Activated CD8-positive, alpha-beta T cell treated with anti-CD3 and anti-CD28 coated beads for 36 hours (primary cell): ENCODE data around the gene MYO1D. TPM values are rescaled to one million over a fixed set of nuclear protein-coding genes. Genes with fewer than 3 reads are reported as not detected.

ENCODE experiments used
- ATAC-seq: fragments of 200-7000 bp; cut with Tn5 transposase; one replicate; pipeline ENCODE4 v1.10.0; 2021; ENCODE audit warnings: mild to moderate bottlenecking, moderate library complexity
- CTCF ChIA-PET: fragments of 350-600 bp; sonication (Branson Sonifier 250); formaldehyde crosslinking; loops from one replicate; lab custom pipeline; 2021; ENCODE audit warnings: antibody characterized with exemption; lab: Charles Lee
- POLR2A ChIA-PET: fragments of 350-600 bp; sonication (Branson Sonifier 250); formaldehyde crosslinking; loops from one replicate; lab custom pipeline; 2021; ENCODE audit warnings: antibody characterized with exemption; lab: Charles Lee
- DNase-seq: peaks from one replicate; pipeline ENCODE4 v3.0.0-alpha.2; 2020
- H3K27ac Mint-ChIP-seq: one replicate; pipeline ENCODE4 v1.8.0; 2021; ENCODE audit warnings: mild to moderate bottlenecking, mixed read lengths
- H3K27me3 Mint-ChIP-seq: one replicate; pipeline ENCODE4 v1.8.0; 2021; ENCODE audit warnings: mixed read lengths
- H3K36me3 Mint-ChIP-seq: one replicate; pipeline ENCODE4 v1.8.0; 2021; ENCODE audit warnings: low read depth, mixed read lengths
- H3K4me1 Mint-ChIP-seq: one replicate; pipeline ENCODE4 v1.8.0; 2021; ENCODE audit warnings: low read depth, mixed read lengths
- H3K4me3 Mint-ChIP-seq: one replicate; pipeline ENCODE4 v1.8.0; 2021; ENCODE audit warnings: mild to moderate bottlenecking, moderate library complexity, mixed read lengths
- H3K9me3 Mint-ChIP-seq: one replicate; pipeline ENCODE4 v1.8.0; 2021; ENCODE audit warnings: mixed read lengths
- CTCF ChIP-seq: fragments of 200-600 bp; IDR thresholded peaks from one replicate; pipeline ENCODE4 v1.8.0; 2022; ENCODE audit warnings: antibody characterized with exemption, mild to moderate bottlenecking
- intact Hi-C: fragments of 100-400 bp; cut with micrococcal nuclease; formaldehyde crosslinking; loops from one replicate; pipeline ENCODE4 v1.10.0; 2022
- total RNA-seq, 2 experiments: library from RNA; stranded (reverse); gene quantifications; one replicate each; pipeline ENCODE4 v1.2.3, GENCODE V29; 2021

The MYO1D gene
- total RNA-seq, 2 experiments from 2014 or later: 8.3 to 9.2 TPM

GRCh38 chr17:32801641-32802040 is 75.3 kb downstream of the MYO1D start:
- ChIA-PET POLR2A (no interaction called here), CTCF (interaction anchor here (2.8 kb wide), 2 partner anchors 18 to 75 kb away, joined by 10 to 13 read pairs; partner anchors contain the start of gene MYO1D)
- intact Hi-C loops: no loop called here
- ATAC-seq (no peak), DNase-seq (no peak)
- no peak overlapping the region for H3K4me3 Mint-ChIP-seq
- no peaks in the 10 kb centered on the region for H3K9me3 Mint-ChIP-seq
- H3K27me3 Mint-ChIP-seq: peaks cover 4% of the 10 kb centered on the region
- no peaks in the 10 kb centered on the region for H3K4me1 Mint-ChIP-seq
- H3K27ac Mint-ChIP-seq: no peak overlapping the region
- TF ChIP-seq CTCF: no peak
- no peaks in the 10 kb centered on the region for H3K36me3 Mint-ChIP-seq

GRCh38 chr17:32801193-32801592 is 75.7 kb downstream of the MYO1D start:
- no peaks in the 10 kb centered on the region for H3K36me3 Mint-ChIP-seq
- intact Hi-C loops: no loop called here
- H3K27me3 Mint-ChIP-seq: peaks cover 4% of the 10 kb centered on the region
- ATAC-seq (no peak), DNase-seq (no peak)
- H3K27ac Mint-ChIP-seq: no peak overlapping the region
- ChIA-PET POLR2A (no interaction called here), CTCF (interaction anchor here (0.7 to 2.8 kb wide), 3 partner anchors 18 to 76 kb away, joined by 3 to 13 read pairs (median 10); partner anchors contain the start of gene MYO1D)
- no peaks in the 10 kb centered on the region for H3K4me1 Mint-ChIP-seq
- H3K4me3 Mint-ChIP-seq: no peak overlapping the region
- H3K9me3 Mint-ChIP-seq: no peaks in the 10 kb centered on the region
- TF ChIP-seq CTCF: no peak

- no peak for ATAC-seq
- H3K27me3 Mint-ChIP-seq: peaks cover 4% of the 10 kb centered on the region
- ChIA-PET POLR2A (no interaction called here), CTCF (interaction anchor here (1.5 kb wide), 1 partner anchor 16 kb away, joined by 9 read pairs; no protein-coding TSS in a partner anchor)
- H3K27ac Mint-ChIP-seq: no peak overlapping the region
- TF ChIP-seq CTCF: no peak
- no peaks in the 10 kb centered on the region for H3K4me1 Mint-ChIP-seq
- H3K4me3 Mint-ChIP-seq: no peak overlapping the region
- no peaks in the 10 kb centered on the region for H3K9me3 Mint-ChIP-seq
- intact Hi-C loops: no loop called here
- no peak for DNase-seq
- H3K36me3 Mint-ChIP-seq: no peaks in the 10 kb centered on the region
These were observed 78.0 kb downstream of the MYO1D start for GRCh38 chr17:32798938-32799337.

DNA sequence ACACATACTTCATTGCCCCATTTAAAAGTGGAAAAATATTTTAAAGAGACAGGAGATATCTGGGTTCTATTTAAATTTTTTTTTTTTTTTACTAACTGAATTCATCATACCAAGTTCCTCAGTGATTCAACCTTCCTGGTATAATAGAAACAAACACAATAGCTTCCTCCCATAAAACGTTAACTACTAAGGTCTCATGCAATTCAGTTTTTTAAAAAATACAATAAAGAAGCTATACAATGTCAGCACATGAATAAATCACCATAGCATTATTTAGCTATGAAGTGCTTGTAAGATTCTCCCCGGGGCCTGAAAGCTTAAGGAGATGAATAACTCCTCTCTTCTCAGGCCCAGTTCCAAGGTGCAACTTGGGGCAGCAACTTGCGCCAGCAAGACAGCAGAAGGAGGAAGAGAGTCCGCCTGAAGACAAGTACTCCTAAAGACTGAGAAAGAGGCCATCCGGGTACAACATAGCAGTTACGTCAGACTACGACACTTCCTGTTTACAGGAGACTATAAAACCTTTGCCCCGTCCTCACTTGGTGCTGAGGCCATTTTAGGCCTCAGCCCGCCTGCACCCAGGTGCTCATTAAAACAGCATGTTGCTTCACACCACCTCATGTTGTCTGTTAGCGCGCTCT is 81.5 kb downstream of the MYO1D start:
- no peaks in the 10 kb centered on the region for H3K9me3 Mint-ChIP-seq
- no peaks in the 10 kb centered on the region for H3K4me1 Mint-ChIP-seq
- H3K27me3 Mint-ChIP-seq: peaks cover 2% of the 10 kb centered on the region
- intact Hi-C loops: no loop called here
- ChIA-PET CTCF (interaction anchor here (0.6 to 2.2 kb wide), 4 partner anchors 12 to 146 kb away, joined by 3 to 8 read pairs (median 4); no protein-coding TSS in a partner anchor), POLR2A (no interaction called here)
- no peak for TF ChIP-seq CTCF
- no peak overlapping the region for H3K27ac Mint-ChIP-seq
- DNase-seq (no peak), ATAC-seq (no peak)
- H3K36me3 Mint-ChIP-seq: no peaks in the 10 kb centered on the region
- no peak overlapping the region for H3K4me3 Mint-ChIP-seq

DNA sequence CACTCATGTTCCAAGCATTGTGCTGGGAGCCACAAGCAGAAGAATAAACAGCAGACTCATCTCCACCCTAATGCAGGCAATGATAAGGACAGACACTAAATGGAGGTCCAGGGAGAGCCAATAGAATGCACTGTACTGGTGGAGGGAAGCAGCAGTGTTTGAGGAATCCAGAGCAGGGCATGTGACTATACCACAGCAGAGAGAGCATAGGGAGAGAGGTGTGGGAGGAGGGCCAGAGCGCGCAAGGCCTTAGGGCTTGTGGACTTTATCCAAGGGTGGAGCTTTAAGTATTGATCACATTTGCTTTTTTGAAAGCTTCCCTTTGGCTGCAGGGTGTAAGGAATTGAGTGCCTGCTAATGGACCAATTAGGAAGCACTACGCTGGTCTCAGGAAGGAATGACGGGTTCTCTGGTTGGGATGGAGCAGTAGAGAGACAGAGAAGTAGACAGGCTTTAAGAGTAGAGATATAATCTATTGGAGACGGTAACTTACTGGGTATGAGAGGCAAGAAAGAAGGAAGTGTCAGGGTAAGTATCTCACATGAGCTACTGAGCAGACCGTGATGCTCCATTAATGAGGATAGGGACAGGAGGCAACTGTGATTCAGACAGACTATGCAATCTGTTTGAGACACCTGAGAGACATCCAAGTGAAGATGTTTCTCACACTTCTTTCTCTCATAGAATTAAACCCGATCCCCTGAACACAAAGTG is 82.2 kb downstream of the MYO1D start:
- Mint-ChIP-seq H3K36me3 (no peaks in the 10 kb centered on the region), H3K4me3 (no peak overlapping the region), H3K27ac (no peak overlapping the region), H3K4me1 (no peaks in the 10 kb centered on the region), H3K9me3 (no peaks in the 10 kb centered on the region), H3K27me3 (no peaks in the 10 kb centered on the region)
- ATAC-seq (no peak), DNase-seq (no peak)
- POLR2A ChIA-PET: no interaction called here
- no peak for TF ChIP-seq CTCF
- CTCF ChIA-PET: interaction anchor here (0.6 to 2.2 kb wide), 3 partner anchors 12 to 83 kb away, joined by 4 to 8 read pairs (median 4); no protein-coding TSS in a partner anchor
- intact Hi-C loops: no loop called here
